Esophagus muscularis mucosa (tissue), 3 donors: ENCODE data around the gene MAP2.

Source experiments
- POLR2A ChIP-seq: fragments of 450-650 bp; IDR thresholded peaks from one replicate; pipeline ENCODE4 v1.6.1; 2017; ENCODE audit warnings: antibody characterized with exemption, moderate library complexity, mild to moderate bottlenecking, low read depth
- POLR2AphosphoS5 ChIP-seq, 2 donors: sonication (generic); formaldehyde crosslinking; IDR thresholded peaks; one replicate each; pipeline ENCODE4 v1.6.1; 2017; ENCODE audit warnings: antibody characterized with exemption in 2 of 2
- TF ChIP-seq, protein P1 (sequence below), 3 experiments: fragments of 200-600 bp in 2 of 3; fragments of 450-650 bp in 1 of 3; sonication (generic) in 2 of 3; IDR thresholded peaks; one replicate each; pipeline ENCODE4 v1.5.1; 2017 to 2019; ENCODE audit warnings: antibody characterized with exemption in 3 of 3, mild to moderate bottlenecking in 2 of 3, moderate library complexity in 1 of 3

DNA sequence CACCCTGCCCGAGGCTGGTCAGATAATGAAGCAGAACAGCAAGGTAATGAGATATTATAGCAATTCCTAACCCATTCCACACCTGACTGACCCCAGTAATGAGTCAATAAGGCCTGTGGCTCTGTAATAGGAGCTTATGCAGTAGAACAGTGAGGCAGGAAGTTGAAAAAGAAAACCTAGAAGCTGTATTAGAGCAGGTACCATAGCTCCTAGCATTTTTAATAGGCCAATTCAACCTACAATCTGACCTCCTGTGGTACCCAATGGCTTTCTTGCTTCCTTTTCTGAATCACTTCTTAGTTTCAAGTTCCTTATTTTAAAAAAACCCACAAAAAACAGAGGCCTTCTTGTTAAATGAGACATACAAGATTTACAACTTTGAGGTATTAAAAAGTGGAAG lies 43.6 kb upstream of the MAP2 start:
- TF ChIP-seq POLR2AphosphoS5 (IDR thresholded peaks at IDR 0.05) (no peak), POLR2A (no peak)
- TF ChIP-seq, protein P1, sequence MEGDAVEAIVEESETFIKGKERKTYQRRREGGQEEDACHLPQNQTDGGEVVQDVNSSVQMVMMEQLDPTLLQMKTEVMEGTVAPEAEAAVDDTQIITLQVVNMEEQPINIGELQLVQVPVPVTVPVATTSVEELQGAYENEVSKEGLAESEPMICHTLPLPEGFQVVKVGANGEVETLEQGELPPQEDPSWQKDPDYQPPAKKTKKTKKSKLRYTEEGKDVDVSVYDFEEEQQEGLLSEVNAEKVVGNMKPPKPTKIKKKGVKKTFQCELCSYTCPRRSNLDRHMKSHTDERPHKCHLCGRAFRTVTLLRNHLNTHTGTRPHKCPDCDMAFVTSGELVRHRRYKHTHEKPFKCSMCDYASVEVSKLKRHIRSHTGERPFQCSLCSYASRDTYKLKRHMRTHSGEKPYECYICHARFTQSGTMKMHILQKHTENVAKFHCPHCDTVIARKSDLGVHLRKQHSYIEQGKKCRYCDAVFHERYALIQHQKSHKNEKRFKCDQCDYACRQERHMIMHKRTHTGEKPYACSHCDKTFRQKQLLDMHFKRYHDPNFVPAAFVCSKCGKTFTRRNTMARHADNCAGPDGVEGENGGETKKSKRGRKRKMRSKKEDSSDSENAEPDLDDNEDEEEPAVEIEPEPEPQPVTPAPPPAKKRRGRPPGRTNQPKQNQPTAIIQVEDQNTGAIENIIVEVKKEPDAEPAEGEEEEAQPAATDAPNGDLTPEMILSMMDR (IDR thresholded peaks at IDR 0.05): no peak
